Measurements from ENCODE around the gene BCR.

The BCR gene

GRCh38 chr22:23278883-23279675 is 98.8 kb downstream of the BCR start:
- no peak for TF ChIP-seq CTCF (IDR thresholded peaks at IDR 0.05; ENCODE audit: borderline replicate concordance, insufficient read depth, low read depth, low read length)
- no peak overlapping the region for H3K4me3 ChIP-seq (ENCODE audit: low read depth, low read length)

GRCh38 chr22:23279781-23280180 is 99.5 kb downstream of the BCR start:
- no peak overlapping the region for H3K4me3 ChIP-seq (ENCODE audit: low read depth, low read length)
- TF ChIP-seq CTCF (IDR thresholded peaks at IDR 0.05; ENCODE audit: borderline replicate concordance, insufficient read depth, low read depth, low read length) = no peak

- H3K4me3 ChIP-seq (ENCODE audit: low read depth, low read length) = no peak overlapping the region
- TF ChIP-seq CTCF (IDR thresholded peaks at IDR 0.05; ENCODE audit: borderline replicate concordance, insufficient read depth, low read depth, low read length) = no peak
Measured at GRCh38 chr22:23280356-23281052, 100.2 kb downstream of the BCR start.

- no peak for TF ChIP-seq CTCF (IDR thresholded peaks at IDR 0.05; ENCODE audit: borderline replicate concordance, insufficient read depth, low read depth, low read length)
Measured at GRCh38 chr22:23281053-23281405, 100.7 kb downstream of the BCR start.

GRCh38 chr22:23281406-23282088 is 101.2 kb downstream of the BCR start:
- TF ChIP-seq CTCF (IDR thresholded peaks at IDR 0.05; ENCODE audit: borderline replicate concordance, insufficient read depth, low read depth, low read length) = peak; percentile 93
- H3K4me3 ChIP-seq (ENCODE audit: low read depth, low read length) = no peak overlapping the region

More at GRCh38 chr22:23281053-23281405, 100.7 kb downstream of the BCR start:
- H3K4me3 ChIP-seq (ENCODE audit: low read depth, low read length) = no peak overlapping the region

- no peak for TF ChIP-seq CTCF (IDR thresholded peaks at IDR 0.05; ENCODE audit: borderline replicate concordance, insufficient read depth, low read depth, low read length)
- H3K4me3 ChIP-seq (ENCODE audit: low read depth, low read length) = no peak overlapping the region
Measured at GRCh38 chr22:23282089-23282501, 101.8 kb downstream of the BCR start.
